ENCODE measurements around the gene PRKAR1B.

GRCh38 chr7:584122-584465 is 143.0 kb downstream of the PRKAR1B start:
- TF ChIP-seq CTCF (conservative IDR thresholded peaks at IDR 0.05; ENCODE audit: low read length), result no peak
- TF ChIP-seq EZH2phosphoT487 (IDR thresholded peaks at IDR 0.05; ENCODE audit: borderline replicate concordance), result no peak

All from Loucy (cell line).